Spleen (tissue), 7 donors: ENCODE measurements around the gene PPP5C.

Experiments
- POLR2A ChIP-seq, 3 donors: fragments of 450-650 bp; IDR thresholded peaks; one replicate each; pipeline ENCODE4 v1.5.1; 2017; ENCODE audit warnings: antibody characterized with exemption in 3 of 3, mild to moderate bottlenecking in 1 of 3
- POLR2AphosphoS5 ChIP-seq, 3 donors: sonication (generic); formaldehyde crosslinking; IDR thresholded peaks; one replicate each; pipeline ENCODE4 v1.5.1; 2017; ENCODE audit warnings: antibody characterized with exemption in 3 of 3
- TF ChIP-seq, protein P1 (sequence below), 11 experiments: fragments of 200-600 bp in 7 of 11; fragments of 450-650 bp in 4 of 11; sonication (generic) in 4 of 11; IDR thresholded peaks in 8 of 11; conservative IDR thresholded peaks in 3 of 11; 1 replicate in 7 of 11; 2 replicates in 4 of 11; pipeline versions ENCODE4 v1.4.0 to v1.8.0; 2016 to 2021; ENCODE audit warnings: antibody characterized with exemption in 11 of 11, inconsistent platforms in 4 of 11, mild to moderate bottlenecking in 1 of 11
- donor health status: DM: no; HTN: no; CAD: no; lungs with moderate emphysema.
- donor health status: DM: no; HTN: no; CAD: no.
- donor health status: DM: no; HTN: no; CAD: no.

DNA sequence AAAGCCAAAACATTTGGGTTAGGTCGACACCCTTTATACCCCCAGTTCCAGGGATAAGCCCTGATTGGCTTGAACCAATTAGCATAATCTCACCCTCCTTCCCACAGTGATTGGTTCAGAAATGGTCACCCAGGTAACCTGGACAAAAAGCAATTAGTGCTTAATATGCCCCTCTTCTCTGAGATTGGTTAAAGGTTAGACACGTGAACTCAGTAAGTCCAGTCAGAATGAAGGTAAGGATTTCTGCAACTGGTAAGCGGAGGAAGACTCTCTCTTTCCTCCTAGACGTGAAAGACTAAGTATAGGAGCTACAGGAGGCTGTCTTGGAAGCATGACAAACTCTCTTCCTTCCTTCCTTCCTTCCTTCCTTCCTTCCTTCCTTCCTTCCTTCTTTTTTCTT is 83.1 kb downstream of the PPP5C start:
- TF ChIP-seq POLR2A (IDR thresholded peaks at IDR 0.05) (no peak), POLR2AphosphoS5 (IDR thresholded peaks at IDR 0.05) (no peak)
- TF ChIP-seq, protein P1, sequence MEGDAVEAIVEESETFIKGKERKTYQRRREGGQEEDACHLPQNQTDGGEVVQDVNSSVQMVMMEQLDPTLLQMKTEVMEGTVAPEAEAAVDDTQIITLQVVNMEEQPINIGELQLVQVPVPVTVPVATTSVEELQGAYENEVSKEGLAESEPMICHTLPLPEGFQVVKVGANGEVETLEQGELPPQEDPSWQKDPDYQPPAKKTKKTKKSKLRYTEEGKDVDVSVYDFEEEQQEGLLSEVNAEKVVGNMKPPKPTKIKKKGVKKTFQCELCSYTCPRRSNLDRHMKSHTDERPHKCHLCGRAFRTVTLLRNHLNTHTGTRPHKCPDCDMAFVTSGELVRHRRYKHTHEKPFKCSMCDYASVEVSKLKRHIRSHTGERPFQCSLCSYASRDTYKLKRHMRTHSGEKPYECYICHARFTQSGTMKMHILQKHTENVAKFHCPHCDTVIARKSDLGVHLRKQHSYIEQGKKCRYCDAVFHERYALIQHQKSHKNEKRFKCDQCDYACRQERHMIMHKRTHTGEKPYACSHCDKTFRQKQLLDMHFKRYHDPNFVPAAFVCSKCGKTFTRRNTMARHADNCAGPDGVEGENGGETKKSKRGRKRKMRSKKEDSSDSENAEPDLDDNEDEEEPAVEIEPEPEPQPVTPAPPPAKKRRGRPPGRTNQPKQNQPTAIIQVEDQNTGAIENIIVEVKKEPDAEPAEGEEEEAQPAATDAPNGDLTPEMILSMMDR (IDR thresholded peaks at IDR 0.05 in 8 of 11, conservative IDR thresholded peaks at IDR 0.05 in 3 of 11) = no peak
